GM23248 (cell line): ENCODE data around the gene NAPG.

Source experiments
- EZH2 ChIP-seq: fragments of 200-600 bp; sonication (generic); IDR thresholded peaks from 2 replicates; pipeline ENCODE4 v1.6.1; 2018; ENCODE audit warnings: antibody characterized with exemption, mild to moderate bottlenecking; ENCODE audit not compliant: insufficient read depth, poor library complexity, severe bottlenecking
- EZH2phosphoT487 ChIP-seq: fragments of 200-600 bp; sonication (generic); IDR thresholded peaks from 2 replicates; pipeline ENCODE4 v1.6.1; 2018; ENCODE audit warnings: antibody characterized with exemption, moderate library complexity, mild to moderate bottlenecking, low read depth; ENCODE audit not compliant: insufficient read depth

GRCh38 chr18:10477863-10478260 lies 48.0 kb upstream of the NAPG start:
- TF ChIP-seq EZH2, result no peak
- no peak for TF ChIP-seq EZH2phosphoT487
